ENCODE measurements around the gene PRKCQ.

The PRKCQ gene

GRCh38 chr10:6470894-6471618 is 109.0 kb downstream of the PRKCQ start:
- Mint-ChIP-seq H3K9me3 (peaks cover 1 to 5% of the 10 kb centered on the region in 2 donors), H3K4me3 (no peak overlapping the region), H3K4me1 (peaks cover 12 to 25% of the 10 kb centered on the region in 2 donors), H3K27me3 (peaks cover 0 to 21% of the 10 kb centered on the region in 2 donors), H3K36me3 (no peaks in the 10 kb centered on the region), H3K27ac (no peak overlapping the region)
- no peak for ATAC-seq (replicated peaks)
- no peak for DNase-seq

GRCh38 chr10:6469661-6470060 is 110.4 kb downstream of the PRKCQ start:
- Mint-ChIP-seq H3K36me3 (no peaks in the 10 kb centered on the region), H3K9me3 (peaks cover 1 to 5% of the 10 kb centered on the region in 2 donors), H3K4me1 (peaks cover 12 to 25% of the 10 kb centered on the region in 2 donors), H3K4me3 (no peak overlapping the region), H3K27ac (no peak overlapping the region), H3K27me3 (peaks cover 0 to 25% of the 10 kb centered on the region in 2 donors)
- DNase-seq (no peak), ATAC-seq (replicated peaks) (no peak)

- ATAC-seq (replicated peaks): no peak
- Mint-ChIP-seq H3K9me3 (peaks cover 2 to 7% of the 10 kb centered on the region in 2 donors), H3K4me1 (no peaks in the 10 kb centered on the region), H3K27me3 (peaks cover 0 to 24% of the 10 kb centered on the region in 2 donors), H3K4me3 (no peak overlapping the region), H3K27ac (no peak overlapping the region), H3K36me3 (peaks cover 0 to 1% of the 10 kb centered on the region in 2 donors)
- no peak for DNase-seq
These were observed 114.0 kb downstream of the PRKCQ start for GRCh38 chr10:6465854-6466601.

- H3K4me3 Mint-ChIP-seq: no peak overlapping the region
- no peak for DNase-seq
- peaks cover 5 to 11% of the 10 kb centered on the region in 2 donors for H3K9me3 Mint-ChIP-seq
- ATAC-seq (replicated peaks): no peak
- no peak overlapping the region for H3K27ac Mint-ChIP-seq
- peaks cover 0 to 5% of the 10 kb centered on the region in 2 donors for H3K36me3 Mint-ChIP-seq
- peaks cover 0 to 27% of the 10 kb centered on the region in 2 donors for H3K27me3 Mint-ChIP-seq
- H3K4me1 Mint-ChIP-seq: no peaks in the 10 kb centered on the region
These were observed 114.6 kb downstream of the PRKCQ start for GRCh38 chr10:6465437-6465836.

GRCh38 chr10:6464862-6465430 is 115.1 kb downstream of the PRKCQ start:
- peaks cover 0 to 23% of the 10 kb centered on the region in 2 donors for H3K27me3 Mint-ChIP-seq
- no peak overlapping the region for H3K4me3 Mint-ChIP-seq
- H3K27ac Mint-ChIP-seq: no peak overlapping the region
- DNase-seq (no peak), ATAC-seq (replicated peaks) (no peak)
- peaks cover 0 to 5% of the 10 kb centered on the region in 2 donors for H3K36me3 Mint-ChIP-seq
- H3K9me3 Mint-ChIP-seq: peaks cover 4 to 8% of the 10 kb centered on the region in 2 donors
- no peaks in the 10 kb centered on the region for H3K4me1 Mint-ChIP-seq

GRCh38 chr10:6463366-6463765 is 116.7 kb downstream of the PRKCQ start:
- no peaks in the 10 kb centered on the region for H3K4me1 Mint-ChIP-seq
- H3K36me3 Mint-ChIP-seq: peaks cover 0 to 5% of the 10 kb centered on the region in 2 donors

GRCh38 chr10:6461961-6462360 is 118.1 kb downstream of the PRKCQ start:
- Mint-ChIP-seq H3K9me3 (peaks cover 4 to 6% of the 10 kb centered on the region in 2 donors), H3K27ac (no peak overlapping the region), H3K36me3 (peaks cover 0 to 5% of the 10 kb centered on the region in 2 donors), H3K4me1 (no peaks in the 10 kb centered on the region), H3K4me3 (no peak overlapping the region), H3K27me3 (peaks cover 0 to 17% of the 10 kb centered on the region in 2 donors)
- ATAC-seq (replicated peaks) (no peak), DNase-seq (no peak)

More at GRCh38 chr10:6463366-6463765, 116.7 kb downstream of the PRKCQ start:
- DNase-seq (no peak), ATAC-seq (replicated peaks) (no peak)
- Mint-ChIP-seq H3K27me3 (peaks cover 0 to 21% of the 10 kb centered on the region in 2 donors), H3K27ac (no peak overlapping the region), H3K9me3 (peaks cover 4 to 6% of the 10 kb centered on the region in 2 donors), H3K4me3 (no peak overlapping the region)

- no peak for DNase-seq
- H3K27ac Mint-ChIP-seq: no peak overlapping the region
- ATAC-seq (replicated peaks): no peak
- no peaks in the 10 kb centered on the region for H3K4me1 Mint-ChIP-seq
- no peak overlapping the region for H3K4me3 Mint-ChIP-seq
- H3K36me3 Mint-ChIP-seq: peaks cover 0 to 5% of the 10 kb centered on the region in 2 donors
- H3K27me3 Mint-ChIP-seq: peaks cover 0 to 12% of the 10 kb centered on the region in 2 donors
- H3K9me3 Mint-ChIP-seq: peaks cover 4 to 6% of the 10 kb centered on the region in 2 donors
These were observed 119.1 kb downstream of the PRKCQ start for GRCh38 chr10:6460861-6461409.

GRCh38 chr10:6458814-6459213 is 121.3 kb downstream of the PRKCQ start:
- peaks cover 0 to 5% of the 10 kb centered on the region in 2 donors for H3K36me3 Mint-ChIP-seq
- no peaks in the 10 kb centered on the region for H3K4me1 Mint-ChIP-seq
- no peak overlapping the region for H3K4me3 Mint-ChIP-seq
- peaks cover 0 to 9% of the 10 kb centered on the region in 2 donors for H3K27me3 Mint-ChIP-seq
- H3K27ac Mint-ChIP-seq: no peak overlapping the region
- DNase-seq: no peak
- peaks cover 4 to 6% of the 10 kb centered on the region in 2 donors for H3K9me3 Mint-ChIP-seq
- ATAC-seq (replicated peaks): no peak

- no peak for ATAC-seq (replicated peaks)
- peaks cover 0 to 5% of the 10 kb centered on the region in 2 donors for H3K36me3 Mint-ChIP-seq
- peaks cover 4 to 6% of the 10 kb centered on the region in 2 donors for H3K9me3 Mint-ChIP-seq
- H3K27me3 Mint-ChIP-seq: peaks cover 0 to 9% of the 10 kb centered on the region in 2 donors
- H3K4me1 Mint-ChIP-seq: no peaks in the 10 kb centered on the region
- DNase-seq: no peak
- H3K27ac Mint-ChIP-seq: no peak overlapping the region
- H3K4me3 Mint-ChIP-seq: no peak overlapping the region
These were observed 122.7 kb downstream of the PRKCQ start for GRCh38 chr10:6457376-6457775.

GRCh38 chr10:6456067-6456466 is 124.0 kb downstream of the PRKCQ start:
- ATAC-seq (replicated peaks) (no peak), DNase-seq (no peak)
- Mint-ChIP-seq H3K4me3 (no peak overlapping the region), H3K27ac (no peak overlapping the region), H3K4me1 (no peaks in the 10 kb centered on the region), H3K36me3 (peaks cover 0 to 4% of the 10 kb centered on the region in 2 donors), H3K27me3 (peaks cover 0 to 4% of the 10 kb centered on the region in 2 donors), H3K9me3 (peaks cover 4% of the 10 kb centered on the region in 2 donors)

GRCh38 chr10:6455592-6455991 is 124.5 kb downstream of the PRKCQ start:
- no peak overlapping the region for H3K27ac Mint-ChIP-seq
- no peaks in the 10 kb centered on the region for H3K27me3 Mint-ChIP-seq
- H3K9me3 Mint-ChIP-seq: no peaks in the 10 kb centered on the region
- H3K4me3 Mint-ChIP-seq: no peak overlapping the region
- DNase-seq (no peak), ATAC-seq (replicated peaks) (no peak)
- H3K36me3 Mint-ChIP-seq: no peaks in the 10 kb centered on the region
- H3K4me1 Mint-ChIP-seq: no peaks in the 10 kb centered on the region

- peaks cover 2 to 5% of the 10 kb centered on the region in 2 donors for H3K4me1 Mint-ChIP-seq
- peaks cover 0 to 9% of the 10 kb centered on the region in 2 donors for H3K27me3 Mint-ChIP-seq
- no peaks in the 10 kb centered on the region for H3K36me3 Mint-ChIP-seq
- ATAC-seq (replicated peaks) (no peak), DNase-seq (no peak)
- H3K27ac Mint-ChIP-seq: no peak overlapping the region
- H3K4me3 Mint-ChIP-seq: no peak overlapping the region
- H3K9me3 Mint-ChIP-seq: no peaks in the 10 kb centered on the region
These were observed 133.4 kb downstream of the PRKCQ start for GRCh38 chr10:6446711-6447110.

- H3K27me3 Mint-ChIP-seq: peaks cover 0 to 9% of the 10 kb centered on the region in 2 donors
- no peak overlapping the region for H3K4me3 Mint-ChIP-seq
- ATAC-seq (replicated peaks): no peak
- peaks cover 2 to 5% of the 10 kb centered on the region in 2 donors for H3K4me1 Mint-ChIP-seq
- H3K9me3 Mint-ChIP-seq: no peaks in the 10 kb centered on the region
- no peak for DNase-seq
- no peak overlapping the region for H3K27ac Mint-ChIP-seq
- no peaks in the 10 kb centered on the region for H3K36me3 Mint-ChIP-seq
These were observed 134.3 kb downstream of the PRKCQ start for GRCh38 chr10:6445671-6446316.

All from stimulated activated naive B cell treated with anti-CD40 and anti-IgM and Interleukin-4, amounts not matched to agents 10 μg/mL and 1 μg/mL and 100 μg/mL, for 72 hours (primary cell).